ENCODE results near the gene EFNA3.
"Not testable (repeated sequence)": the region's sequence is repeated elsewhere in the genome, so short reads cannot be mapped to it uniquely, and the experiment has no call there.

EFNA3 gene

DNA sequence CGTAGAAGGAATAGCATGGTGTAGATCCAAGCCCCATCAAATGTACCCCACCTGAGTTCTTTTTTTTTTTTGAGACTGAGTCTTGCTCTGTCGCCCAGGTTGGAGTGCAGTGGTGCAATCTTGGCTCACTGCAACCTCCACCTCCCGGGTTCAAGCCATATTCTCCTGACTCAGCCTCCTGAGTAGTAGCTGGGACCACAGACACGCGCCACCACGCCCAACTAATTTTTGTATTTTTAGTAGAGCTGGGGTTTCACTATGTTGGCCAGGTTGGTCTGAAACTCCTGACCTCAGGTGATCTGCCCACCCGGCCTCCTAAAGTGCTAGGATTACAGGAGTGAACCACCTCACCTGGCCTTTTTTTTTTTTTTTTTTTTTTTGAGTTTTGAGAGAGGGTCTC, 39.5 kb downstream of the EFNA3 start:
- not testable (repeated sequence) for DNase-seq

DNA sequence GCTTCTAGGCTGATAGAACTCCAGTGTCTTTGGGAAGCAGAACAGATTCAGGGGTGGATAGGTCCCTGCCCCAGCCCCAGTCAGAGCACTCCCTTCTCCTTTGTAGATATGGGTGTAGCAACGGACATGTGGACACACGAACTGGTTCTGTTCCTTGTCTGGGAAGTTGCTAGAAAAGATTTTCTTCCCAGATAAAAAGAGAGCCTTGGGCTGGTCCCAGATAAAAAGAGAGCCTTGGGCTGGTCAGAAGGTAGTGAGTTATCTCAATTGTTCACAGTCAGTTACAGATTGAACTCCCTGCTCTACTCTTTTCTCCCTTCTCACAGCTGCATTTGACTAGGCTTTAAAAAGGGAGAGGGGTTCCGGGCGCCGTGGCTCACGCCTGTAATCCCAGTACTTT, 41.6 kb downstream of the EFNA3 start:
- no peak for DNase-seq

DNA sequence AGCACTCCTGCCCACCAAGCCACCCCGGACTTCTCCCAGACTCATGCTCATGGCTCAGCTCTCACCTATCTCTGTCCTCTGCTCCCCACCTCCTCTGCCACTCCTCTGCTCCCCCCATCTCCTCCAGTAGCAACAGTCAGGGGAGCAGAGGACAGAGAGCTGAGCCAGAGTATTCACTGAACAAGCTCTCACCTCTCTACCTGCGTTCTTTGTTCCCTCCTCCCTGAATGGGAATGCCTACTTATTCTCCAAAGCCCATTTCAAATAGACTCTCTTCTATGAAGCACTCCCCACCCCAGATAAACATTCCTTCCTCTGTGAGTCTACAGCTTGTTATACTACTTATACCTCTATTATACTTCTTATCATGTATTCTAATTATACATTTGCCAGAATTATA, 42.6 kb downstream of the EFNA3 start:
- DNase-seq, result no peak

DNA sequence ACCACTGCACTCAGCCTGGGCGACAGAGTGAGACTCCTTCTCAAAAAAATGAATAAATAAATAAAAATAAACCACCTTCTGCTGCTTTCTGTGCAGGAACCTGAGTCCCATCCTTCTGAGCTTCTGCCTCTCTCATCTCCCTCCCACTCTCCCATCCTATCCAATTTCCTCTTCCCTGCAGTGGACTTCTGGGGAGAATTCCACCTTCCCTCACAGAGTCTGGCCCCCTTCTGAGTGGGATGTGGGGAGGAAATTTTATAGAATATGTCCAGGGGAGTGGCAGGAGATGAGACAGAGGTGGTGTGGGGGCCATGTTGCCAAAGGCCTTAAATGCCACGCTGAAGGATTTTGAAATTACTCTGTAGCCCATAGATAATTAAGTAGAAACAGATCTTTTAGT, 43.7 kb downstream of the EFNA3 start:
- DNase-seq, result no peak

- DNase-seq, result no peak
These were observed 45.2 kb downstream of the EFNA3 start for GRCh38 chr1:155123801-155124200.

GRCh38 chr1:155124503-155125463, 46.1 kb downstream of the EFNA3 start:
- no peak for DNase-seq

DNA sequence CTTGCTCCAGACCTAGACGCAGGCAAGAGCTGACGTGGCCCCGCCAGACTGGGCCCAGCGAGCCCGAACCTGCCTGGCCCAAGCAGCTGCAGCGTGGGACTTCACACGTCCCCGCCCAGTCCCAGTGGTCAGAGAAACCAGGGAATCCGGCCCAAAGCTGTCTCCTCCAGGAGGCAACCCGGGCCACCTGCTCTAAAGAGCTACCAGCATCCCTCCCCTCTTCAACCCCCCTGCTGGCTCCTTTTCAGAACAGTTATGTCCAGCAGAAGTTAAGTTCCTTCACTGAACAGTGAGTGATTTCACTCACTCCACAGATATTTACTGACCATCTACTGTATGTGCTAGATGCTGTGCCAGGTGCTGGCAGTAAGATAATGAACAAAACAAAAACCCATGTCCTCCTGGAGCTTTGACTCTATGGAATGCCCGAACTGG, 46.9 kb downstream of the EFNA3 start:
- no peak for DNase-seq

- DNase-seq, result no peak
These were observed 47.4 kb downstream of the EFNA3 start for GRCh38 chr1:155125946-155126555.

GRCh38 chr1:155126556-155127104, 48.0 kb downstream of the EFNA3 start:
- DNase-seq, result no peak

DNA sequence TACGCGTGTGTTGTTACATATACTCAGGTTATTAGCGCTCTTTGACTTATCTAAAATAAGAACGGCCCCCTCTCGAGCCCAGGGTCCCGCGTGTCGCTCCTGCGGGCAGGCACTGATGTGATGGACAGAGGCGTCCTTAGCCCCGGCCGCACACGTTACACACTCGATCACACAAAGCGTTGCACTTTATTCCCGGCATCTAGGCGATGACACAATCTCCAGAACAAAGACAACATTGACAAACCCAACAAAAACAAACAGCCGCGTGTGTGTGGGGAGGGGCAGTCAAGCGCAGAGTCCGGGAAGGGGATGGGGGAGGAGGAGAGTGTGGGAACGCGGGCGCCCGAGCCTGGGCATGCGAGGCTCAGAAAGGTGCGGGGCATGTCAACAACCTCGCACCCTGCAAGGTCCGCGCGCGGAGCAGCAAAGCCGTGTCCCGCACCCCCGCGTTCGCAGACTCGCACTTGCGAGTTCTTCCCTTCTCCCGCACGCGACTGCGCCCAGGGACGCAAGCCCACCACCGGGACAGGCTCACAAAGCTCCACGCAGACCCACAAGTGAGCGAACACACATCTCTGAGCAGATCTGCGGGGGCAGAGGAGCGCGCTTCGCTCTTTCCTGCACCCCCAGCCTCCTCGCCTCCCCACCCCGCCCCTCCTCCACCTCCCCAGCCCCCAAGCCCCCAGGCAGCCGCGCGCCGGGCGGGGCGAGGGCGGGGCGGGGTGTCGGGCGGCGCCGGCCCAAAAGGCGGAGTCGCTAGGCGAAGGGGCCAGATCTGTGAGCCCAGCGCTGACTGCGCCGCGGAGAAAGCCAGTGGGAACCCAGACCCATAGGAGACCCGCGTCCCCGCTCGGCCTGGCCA, 48.7 kb downstream of the EFNA3 start, which contains the start of gene EFNA1:
EFNA1 (plus strand) TSS at position 772 of the 862 bp plus-strand sequence. CDS start 102 bp downstream, outside the sequence.
- DNase-seq, result no peak

GRCh38 chr1:155127967-155128754, 49.5 kb downstream of the EFNA3 start:
- DNase-seq, result no peak

GRCh38 chr1:155128755-155129473, 50.3 kb downstream of the EFNA3 start:
- no peak for DNase-seq

GRCh38 chr1:155130272-155131006, 51.8 kb downstream of the EFNA3 start:
- no peak for DNase-seq

DNA sequence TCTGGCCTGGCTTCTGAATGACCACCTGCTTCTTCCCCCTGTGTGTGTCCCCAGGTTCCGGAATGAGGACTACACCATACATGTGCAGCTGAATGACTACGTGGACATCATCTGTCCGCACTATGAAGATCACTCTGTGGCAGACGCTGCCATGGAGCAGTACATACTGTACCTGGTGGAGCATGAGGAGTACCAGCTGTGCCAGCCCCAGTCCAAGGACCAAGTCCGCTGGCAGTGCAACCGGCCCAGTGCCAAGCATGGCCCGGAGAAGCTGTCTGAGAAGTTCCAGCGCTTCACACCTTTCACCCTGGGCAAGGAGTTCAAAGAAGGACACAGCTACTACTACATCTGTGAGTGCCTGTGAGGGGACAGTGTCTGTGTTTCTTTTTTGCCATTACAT, 52.6 kb downstream of the EFNA3 start:
- DNase-seq, result no peak

DNA sequence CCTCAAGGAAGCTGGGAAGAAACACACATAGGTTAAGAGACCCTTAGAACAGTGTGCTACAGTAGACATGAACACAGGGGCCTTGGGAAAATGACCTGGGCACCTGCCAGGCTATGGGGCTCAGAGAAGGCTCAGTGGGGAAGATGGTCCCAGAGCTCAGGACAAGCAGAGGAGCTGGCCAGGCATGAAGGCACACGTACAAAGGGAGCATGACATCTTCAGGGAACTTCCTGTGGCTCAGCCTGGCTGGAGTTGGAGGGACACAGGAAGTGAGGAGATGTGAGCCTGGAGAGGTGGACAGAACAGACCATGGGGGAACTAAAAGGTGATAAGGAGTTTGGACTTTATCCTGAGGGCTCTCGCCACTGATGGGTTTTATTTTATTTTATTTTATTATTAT, 53.2 kb downstream of the EFNA3 start:
- no peak for DNase-seq

DNA sequence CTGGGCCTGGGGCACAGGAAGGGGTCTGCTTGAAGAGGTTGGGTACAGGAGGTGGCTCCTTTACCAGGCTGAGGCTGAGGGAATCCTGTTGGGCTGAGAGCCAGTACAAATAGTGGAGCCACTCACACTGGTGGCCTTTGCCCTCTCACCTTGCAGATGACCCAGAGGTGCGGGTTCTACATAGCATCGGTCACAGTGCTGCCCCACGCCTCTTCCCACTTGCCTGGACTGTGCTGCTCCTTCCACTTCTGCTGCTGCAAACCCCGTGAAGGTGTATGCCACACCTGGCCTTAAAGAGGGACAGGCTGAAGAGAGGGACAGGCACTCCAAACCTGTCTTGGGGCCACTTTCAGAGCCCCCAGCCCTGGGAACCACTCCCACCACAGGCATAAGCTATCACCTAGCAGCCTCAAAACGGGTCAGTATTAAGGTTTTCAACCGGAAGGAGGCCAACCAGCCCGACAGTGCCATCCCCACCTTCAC, 55.2 kb downstream of the EFNA3 start:
- no peak for DNase-seq

- no peak for DNase-seq
These were observed 55.7 kb downstream of the EFNA3 start for GRCh38 chr1:155134322-155134721.

- peak; percentile 94 for DNase-seq
These were observed 56.3 kb downstream of the EFNA3 start for GRCh38 chr1:155134880-155135414.

DNA sequence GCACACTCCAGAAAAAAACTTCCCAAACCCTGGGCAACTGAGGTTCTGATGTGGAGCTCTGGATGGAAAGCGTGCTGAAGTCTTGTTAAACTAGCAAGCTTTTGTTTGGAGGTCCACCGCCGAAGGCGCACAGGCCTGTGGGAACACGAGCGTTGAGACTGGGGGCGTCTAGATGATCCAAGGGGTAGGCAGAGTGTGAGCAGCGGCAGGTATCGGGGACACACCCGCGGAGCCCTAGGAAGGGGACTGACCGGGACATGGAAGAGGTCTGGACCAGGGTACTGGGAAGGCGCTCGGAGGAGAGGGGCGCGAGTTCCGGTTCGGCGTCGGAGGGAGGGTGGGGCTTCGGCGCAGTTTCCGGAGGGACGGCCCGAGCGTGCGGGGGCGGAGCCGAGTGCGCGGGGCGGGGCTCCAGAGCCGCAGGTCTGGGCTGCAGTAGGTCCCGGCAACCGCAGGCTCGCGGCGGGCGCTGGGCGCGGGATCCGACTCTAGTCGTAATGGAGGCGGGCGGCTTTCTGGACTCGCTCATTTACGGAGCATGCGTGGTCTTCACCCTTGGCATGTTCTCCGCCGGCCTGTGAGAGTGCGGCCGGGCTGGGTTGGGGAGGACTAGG, 56.9 kb downstream of the EFNA3 start, which contains the start of gene SLC50A1:
SLC50A1 (plus strand) TSS at position 438 of the 614 bp plus-strand sequence; CDS start at position 498, 60 bp downstream.
- peak; percentile 81 for DNase-seq

All from amniotic stem cell (primary cell).